HG03064 (cell line): ENCODE data around the gene NOTCH1.

Experiments
- ATAC-seq: cut with Tn5 transposase; IDR thresholded peaks from one replicate; pipeline ENCODE4 v1.9.1; 2021; ENCODE audit warnings: low read depth; ENCODE audit not compliant: unreplicated experiment

Gene NOTCH1

GRCh38 chr9:136473354-136473721 lies 72.5 kb downstream of the NOTCH1 start:
- no peak for ATAC-seq

GRCh38 chr9:136472640-136473353 lies 73.1 kb downstream of the NOTCH1 start:
- ATAC-seq, result no peak

GRCh38 chr9:136471802-136472487 lies 73.9 kb downstream of the NOTCH1 start:
- ATAC-seq, result no peak

- no peak for ATAC-seq
These were observed 74.9 kb downstream of the NOTCH1 start for GRCh38 chr9:136470792-136471469.

- no peak for ATAC-seq
These were observed 75.5 kb downstream of the NOTCH1 start for GRCh38 chr9:136470356-136470755.

- ATAC-seq, result no peak
These were observed 78.1 kb downstream of the NOTCH1 start for GRCh38 chr9:136467766-136468165.

GRCh38 chr9:136466155-136466541 lies 79.7 kb downstream of the NOTCH1 start:
- no peak for ATAC-seq

GRCh38 chr9:136465500-136466154 lies 80.2 kb downstream of the NOTCH1 start:
- no peak for ATAC-seq

- no peak for ATAC-seq
These were observed 81.6 kb downstream of the NOTCH1 start for GRCh38 chr9:136464241-136464640.

- ATAC-seq, result no peak
These were observed 82.3 kb downstream of the NOTCH1 start for GRCh38 chr9:136463578-136463977.

GRCh38 chr9:136462664-136463063 lies 83.2 kb downstream of the NOTCH1 start:
- ATAC-seq, result no peak

GRCh38 chr9:136460772-136461325 lies 85.0 kb downstream of the NOTCH1 start:
- ATAC-seq, result no peak

- ATAC-seq, result no peak
These were observed 86.4 kb downstream of the NOTCH1 start for GRCh38 chr9:136459425-136459824.

- no peak for ATAC-seq
These were observed 88.5 kb downstream of the NOTCH1 start for GRCh38 chr9:136457326-136457725.

- no peak for ATAC-seq
These were observed 89.6 kb downstream of the NOTCH1 start for GRCh38 chr9:136456258-136456657.

GRCh38 chr9:136455043-136456002 lies 90.5 kb downstream of the NOTCH1 start:
- no peak for ATAC-seq

GRCh38 chr9:136454026-136454796 lies 91.6 kb downstream of the NOTCH1 start:
- no peak for ATAC-seq

GRCh38 chr9:136453326-136453725 lies 92.5 kb downstream of the NOTCH1 start:
- no peak for ATAC-seq
